NCI-H2196 treated with DMSO at 0.1 percent for 48 hours (cell line): ENCODE results near the gene PPP1R16B.
A peak's percentile ranks its signal among the peaks of the same experiment; 100 is the strongest.

Experiments
- DNase-seq: peaks from one replicate; lab custom pipeline; 2025; ENCODE audit not compliant: unreplicated experiment; lab: John Stamatoyannopoulos, UW

Gene PPP1R16B

GRCh38 chr20:38874460-38875174 is 69.1 kb downstream of the PPP1R16B start:
- no peak for DNase-seq

GRCh38 chr20:38875175-38875993 is 69.9 kb downstream of the PPP1R16B start:
- DNase-seq, result no peak

GRCh38 chr20:38877483-38877882 is 72.0 kb downstream of the PPP1R16B start:
- no peak for DNase-seq

GRCh38 chr20:38878866-38879265 is 73.4 kb downstream of the PPP1R16B start:
- DNase-seq, result no peak

GRCh38 chr20:38880952-38881735 is 75.6 kb downstream of the PPP1R16B start:
- no peak for DNase-seq

- DNase-seq, result no peak
Observed at GRCh38 chr20:38881806-38882440, 76.4 kb downstream of the PPP1R16B start.

- no peak for DNase-seq
Observed at GRCh38 chr20:38882600-38882999, 77.1 kb downstream of the PPP1R16B start.

GRCh38 chr20:38883081-38883980 is 77.8 kb downstream of the PPP1R16B start:
- DNase-seq, result peak; percentile 89

GRCh38 chr20:38883981-38884733 is 78.7 kb downstream of the PPP1R16B start:
- no peak for DNase-seq

GRCh38 chr20:38885357-38885756 is 79.9 kb downstream of the PPP1R16B start:
- no peak for DNase-seq

GRCh38 chr20:38888059-38888831 is 82.7 kb downstream of the PPP1R16B start:
- no peak for DNase-seq

GRCh38 chr20:38889050-38889449 is 83.6 kb downstream of the PPP1R16B start:
- no peak for DNase-seq

GRCh38 chr20:38889792-38890496 is 84.4 kb downstream of the PPP1R16B start:
- no peak for DNase-seq

- no peak for DNase-seq
Observed at GRCh38 chr20:38890497-38890818, 85.0 kb downstream of the PPP1R16B start.

GRCh38 chr20:38892091-38892981 is 86.8 kb downstream of the PPP1R16B start:
- DNase-seq, result no peak

GRCh38 chr20:38893056-38893564 is 87.6 kb downstream of the PPP1R16B start:
- DNase-seq, result no peak

GRCh38 chr20:38893565-38894090 is 88.1 kb downstream of the PPP1R16B start:
- DNase-seq, result peak; percentile 62
